ENCODE data around the gene CDC42BPG. TPM values are rescaled to one million over a fixed set of nuclear protein-coding genes. Genes with fewer than 3 reads are reported as not detected.

Gene CDC42BPG
- total and polyA plus RNA-seq, 10 of the 15 experiments (the other 5 are each of a cell fraction or from before 2014, with no cell fraction given): 0.02 to 1.3 (median 0.09) TPM; not detected in 1

GRCh38 chr11:64878494-64879243 is 34.2 kb upstream of the CDC42BPG start, which contains the start of gene EHD1 (continued):
- no peak for TF ChIP-seq CEBPZ (IDR thresholded peaks at IDR 0.05; ENCODE audit: low read depth, low read length)
- peak; percentile 53; the same call in 1 of the 2 replicates for TF ChIP-seq ZNF217 (IDR thresholded peaks at IDR 0.05)
- no peak for TF ChIP-seq CREB1 (IDR thresholded peaks at IDR 0.05; ENCODE audit: low read depth)
- no peak for TF ChIP-seq MYB (IDR thresholded peaks at IDR 0.05; ENCODE audit: borderline replicate concordance, low read depth, low read length)
- peak; percentile 16 for TF ChIP-seq RELA (IDR thresholded peaks at IDR 0.05; ENCODE audit: borderline replicate concordance, partially characterized antibody)
- TF ChIP-seq KDM1A (IDR thresholded peaks at IDR 0.05; ENCODE audit: borderline replicate concordance): no peak
- TF ChIP-seq ZSCAN29 (IDR thresholded peaks at IDR 0.05): no peak
- 0 out of 2 replicates have a peak, but pooled peaks have one; percentile 5 for TF ChIP-seq ZNF592 (IDR thresholded peaks at IDR 0.05)
- peak; percentile 24 for TF ChIP-seq PBX3 (IDR thresholded peaks at IDR 0.05; ENCODE audit: insufficient replicate concordance, low read depth, low read length)
- TF ChIP-seq SMAD1 (IDR thresholded peaks at IDR 0.05; ENCODE audit: low read depth, partially characterized antibody): no peak
- TF ChIP-seq KAT2A (conservative IDR thresholded peaks at IDR 0.05; ENCODE audit: control insufficient read depth, low read depth, low read length): no peak
- no peak for TF ChIP-seq ATF2 (IDR thresholded peaks at IDR 0.05; ENCODE audit: low read length)
- TF ChIP-seq IRF4 (IDR thresholded peaks at IDR 0.05; ENCODE audit: low read depth, low read length): 0 out of 2 replicates have a peak, but pooled peaks have one; percentile 32
- peak; percentile 45 for TF ChIP-seq HCFC1 (IDR thresholded peaks at IDR 0.05; ENCODE audit: low read length)
- TF ChIP-seq HDGF (IDR thresholded peaks at IDR 0.05): peak; percentile 86; the same call in 1 of the 2 replicates
